ENCODE measurements around the gene YPEL2.
A peak's percentile ranks its signal among the peaks of the same experiment; 100 is the strongest.
"Not testable (repeated sequence)": the region's sequence is repeated elsewhere in the genome, so short reads cannot be mapped to it uniquely, and the experiment has no call there.

YPEL2 gene

GRCh38 chr17:59374612-59375011 is 43.2 kb downstream of the YPEL2 start:
- no peak for DNase-seq

- DNase-seq, result no peak
Measured at GRCh38 chr17:59375857-59376256, 44.4 kb downstream of the YPEL2 start.

GRCh38 chr17:59376506-59376905 is 45.1 kb downstream of the YPEL2 start:
- no peak for DNase-seq

GRCh38 chr17:59377410-59377809 is 46.0 kb downstream of the YPEL2 start:
- DNase-seq, result no peak

GRCh38 chr17:59378675-59379074 is 47.2 kb downstream of the YPEL2 start:
- DNase-seq, result no peak

- DNase-seq, result no peak
Measured at GRCh38 chr17:59380474-59380873, 49.0 kb downstream of the YPEL2 start.

GRCh38 chr17:59381716-59382570 is 50.5 kb downstream of the YPEL2 start:
- DNase-seq, result peak in 57 of 58 donors; percentile 9 to 94 (median 78)

- DNase-seq, result no peak
Measured at GRCh38 chr17:59383893-59384292, 52.4 kb downstream of the YPEL2 start.

GRCh38 chr17:59387351-59388068 is 56.1 kb downstream of the YPEL2 start:
- DNase-seq, result no peak

- no peak for DNase-seq
Measured at GRCh38 chr17:59388069-59388556, 56.7 kb downstream of the YPEL2 start.

GRCh38 chr17:59389066-59389465 is 57.6 kb downstream of the YPEL2 start:
- DNase-seq, result no peak

- no peak for DNase-seq
Measured at GRCh38 chr17:59391021-59391420, 59.6 kb downstream of the YPEL2 start.

GRCh38 chr17:59392973-59393679 is 61.7 kb downstream of the YPEL2 start:
- DNase-seq, result no peak

GRCh38 chr17:59393742-59394410 is 62.4 kb downstream of the YPEL2 start:
- DNase-seq, result not testable (repeated sequence)

GRCh38 chr17:59396134-59396826 is 64.8 kb downstream of the YPEL2 start:
- no peak for DNase-seq

GRCh38 chr17:59397316-59398073 is 66.0 kb downstream of the YPEL2 start:
- no peak for DNase-seq

GRCh38 chr17:59399914-59400313 is 68.5 kb downstream of the YPEL2 start:
- DNase-seq, result no peak

- DNase-seq, result no peak
Measured at GRCh38 chr17:59400858-59401257, 69.4 kb downstream of the YPEL2 start.

- no peak for DNase-seq
Measured at GRCh38 chr17:59401274-59401673, 69.8 kb downstream of the YPEL2 start.

GRCh38 chr17:59401725-59402124 is 70.3 kb downstream of the YPEL2 start:
- DNase-seq, result no peak

Measured in anterior cingulate cortex (tissue), 58 donors.